Right ventricle myocardium superior (tissue), 1 donor: Measurements from ENCODE around the gene HPD. TPM values are rescaled to one million over a fixed set of nuclear protein-coding genes. Genes with fewer than 3 reads are reported as not detected.
"Not testable (repeated sequence)": the region's sequence is repeated elsewhere in the genome, so short reads cannot be mapped to it uniquely, and the experiment has no call there.

Experiments used
- ATAC-seq: fragments of 200-7000 bp; cut with Tn5 transposase; one replicate; pipeline ENCODE4 v1.9.1; 2020; ENCODE audit warnings: mild to moderate bottlenecking; ENCODE audit not compliant: poor library complexity
- DNase-seq: peaks from one replicate; pipeline ENCODE4 v3.0.0-alpha.2; 2020
- intact Hi-C: fragments of 100-400 bp; cut with DNase I; formaldehyde crosslinking; loops from one replicate; pipeline ENCODE4 v1.11.2; 2022
- total RNA-seq: library from RNA; stranded (reverse); fragmentation: NEBNext Ultra II Directional; extraction: Animal tissue kit (Norgen Biotek cat#: 25700); gene quantifications from one replicate; pipeline ENCODE4 v1.2.1, GENCODE V29; 2021
- donor health status: DM: no; HTN: yes; CAD: no; lungs with severe emphysema.

HPD gene
- total RNA-seq, 1 donor from 2014 or later: 2.7 TPM

- intact Hi-C loops: loop anchor here (2.0 to 5.0 kb wide), 2 partner anchors 19 to 97 kb away; no protein-coding TSS in a partner anchor
- DNase-seq (peak; percentile 94), ATAC-seq (peak; percentile 69)
Observed at GRCh38 chr12:121793838-121794533, 64.7 kb downstream of the HPD start.

- intact Hi-C loops: loop anchor here (5.0 kb wide), 1 partner anchor 96 kb away; no protein-coding TSS in a partner anchor
- ATAC-seq (peak; percentile 42), DNase-seq (peak; percentile 74)
Observed at GRCh38 chr12:121793440-121793837, 65.2 kb downstream of the HPD start, which contains the start of gene RHOF. Gene RHOF, minus strand, starts transcription at chr12:121793688. Its CDS starts 55 bp downstream, at chr12:121793633.

- ATAC-seq (peak; percentile 10), DNase-seq (peak; percentile 77)
- intact Hi-C loops: loop anchor here (5.0 kb wide), 1 partner anchor 96 kb away; no protein-coding TSS in a partner anchor
Observed at GRCh38 chr12:121792607-121793439, 65.8 kb downstream of the HPD start.

GRCh38 chr12:121791671-121792551, 66.7 kb downstream of the HPD start:
- ATAC-seq (no peak), DNase-seq (no peak)
- intact Hi-C loops: loop anchor here (5.0 kb wide), 1 partner anchor 95 kb away; no protein-coding TSS in a partner anchor

GRCh38 chr12:121790785-121791184, 67.9 kb downstream of the HPD start:
- not testable (repeated sequence) for ATAC-seq, DNase-seq
- intact Hi-C loops: loop anchor here (5.0 kb wide), 1 partner anchor 93 kb away; no protein-coding TSS in a partner anchor

GRCh38 chr12:121789800-121790728, 68.6 kb downstream of the HPD start:
- ATAC-seq (no peak), DNase-seq (peak; percentile 86)
- intact Hi-C loops: loop anchor here (5.0 kb wide), 1 partner anchor 93 kb away; no protein-coding TSS in a partner anchor

Other genes with a start within 250 kb of the HPD start
- 9.6 TPM for gene ORAI1, start 232.3 kb downstream of the HPD start, total RNA-seq
- 0.11 TPM for gene MORN3, start 189.2 kb downstream of the HPD start, total RNA-seq
- gene TMEM120B, start 146.1 kb downstream of the HPD start, total RNA-seq: 9.1 TPM
- gene RHOF, start 65.2 kb downstream of the HPD start, total RNA-seq: 41.8 TPM
- gene SETD1B, start 54.9 kb downstream of the HPD start, total RNA-seq: 8.6 TPM
- 34.9 TPM for gene PSMD9, start 29.9 kb upstream of the HPD start, total RNA-seq
- 0.65 TPM for gene CFAP251, start 59.7 kb upstream of the HPD start, total RNA-seq
- gene BCL7A, start 163.0 kb upstream of the HPD start, total RNA-seq: 15.1 TPM
- gene MLXIP, start 219.9 kb upstream of the HPD start, total RNA-seq: 22.6 TPM